SK-N-DZ (cell line): ENCODE results near the gene SYMPK.
A peak's percentile ranks its signal among the peaks of the same experiment; 100 is the strongest.
"Not testable (repeated sequence)": the region's sequence is repeated elsewhere in the genome, so short reads cannot be mapped to it uniquely, and the experiment has no call there.

Experiments
- DNase-seq: peaks from one replicate; pipeline ENCODE4 v3.0.0-alpha.2; 2015; ENCODE audit warnings: low spot score

The SYMPK gene

DNA sequence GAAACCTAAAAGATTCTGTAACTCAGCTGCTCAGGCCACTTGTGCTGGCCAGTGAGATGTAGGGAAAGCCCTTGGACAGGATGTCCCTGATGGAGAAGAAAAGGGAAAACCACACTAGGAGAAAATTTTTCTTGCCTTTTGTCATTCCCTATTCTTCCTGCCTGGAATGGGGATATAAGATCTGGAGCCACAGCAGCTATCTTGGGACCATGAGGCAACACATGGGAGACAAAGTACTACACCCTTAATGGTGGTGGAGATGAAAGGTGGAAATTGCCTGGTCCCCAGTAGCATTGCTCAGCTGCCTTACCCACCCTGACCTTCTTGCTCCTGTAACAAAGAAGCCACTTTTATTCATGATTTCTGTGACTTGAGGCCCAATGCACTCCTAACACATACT is 57.2 kb downstream of the SYMPK start:
- no peak for DNase-seq

DNA sequence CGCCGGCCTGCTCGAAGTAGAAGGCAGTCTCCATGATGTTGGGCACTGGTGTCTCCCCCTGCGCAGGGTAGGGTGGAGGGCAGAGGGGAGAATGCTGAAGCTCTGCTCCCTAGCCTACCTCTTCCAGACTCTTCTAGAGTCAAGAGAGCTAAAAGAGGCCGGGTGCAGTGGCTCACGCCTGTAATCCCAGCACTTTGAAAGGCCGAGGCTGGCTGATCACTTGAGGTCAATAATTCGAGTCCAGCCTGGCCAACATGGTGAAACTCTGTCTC is 58.1 kb downstream of the SYMPK start:
- DNase-seq, result no peak

DNA sequence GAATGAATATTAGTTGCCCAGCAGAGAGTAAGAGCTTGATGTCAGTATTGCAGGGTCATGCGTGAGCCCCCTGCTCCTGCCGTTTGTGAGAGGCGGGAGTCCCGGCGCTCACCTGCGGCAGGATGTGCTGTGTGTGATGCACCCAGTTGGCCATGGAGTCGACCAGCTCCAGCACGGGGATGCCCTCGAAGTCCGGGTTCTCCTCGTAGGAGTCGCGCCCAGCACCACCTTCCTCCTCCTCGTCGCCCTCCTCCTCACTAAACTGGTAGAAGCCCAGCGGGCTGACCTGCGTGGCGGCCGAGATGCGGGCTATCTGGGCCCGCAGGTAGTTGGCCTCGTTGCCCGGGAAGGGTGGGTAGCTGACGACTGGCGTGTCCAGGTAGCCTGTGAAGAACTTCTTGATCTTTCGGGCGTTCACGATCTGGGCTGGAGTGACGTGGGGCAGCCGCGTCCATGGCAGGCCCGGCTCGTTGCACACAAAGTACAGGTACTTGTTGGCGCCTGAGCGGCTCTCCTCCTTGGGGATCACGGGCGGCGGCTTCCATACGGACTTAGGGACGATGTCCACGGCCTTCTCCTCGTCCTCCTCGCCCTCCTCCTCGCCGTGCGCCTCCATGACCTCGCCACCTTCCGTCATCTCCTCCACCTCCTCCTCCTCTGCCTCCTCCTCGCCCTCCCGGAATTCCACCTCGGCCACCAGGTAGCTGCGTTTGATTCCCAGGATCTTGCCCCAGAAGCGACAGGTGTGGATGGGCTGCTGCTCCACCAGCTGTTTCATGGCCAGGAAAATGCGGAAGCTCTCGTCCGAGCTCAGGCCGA is 58.6 kb downstream of the SYMPK start:
- DNase-seq, result no peak

DNA sequence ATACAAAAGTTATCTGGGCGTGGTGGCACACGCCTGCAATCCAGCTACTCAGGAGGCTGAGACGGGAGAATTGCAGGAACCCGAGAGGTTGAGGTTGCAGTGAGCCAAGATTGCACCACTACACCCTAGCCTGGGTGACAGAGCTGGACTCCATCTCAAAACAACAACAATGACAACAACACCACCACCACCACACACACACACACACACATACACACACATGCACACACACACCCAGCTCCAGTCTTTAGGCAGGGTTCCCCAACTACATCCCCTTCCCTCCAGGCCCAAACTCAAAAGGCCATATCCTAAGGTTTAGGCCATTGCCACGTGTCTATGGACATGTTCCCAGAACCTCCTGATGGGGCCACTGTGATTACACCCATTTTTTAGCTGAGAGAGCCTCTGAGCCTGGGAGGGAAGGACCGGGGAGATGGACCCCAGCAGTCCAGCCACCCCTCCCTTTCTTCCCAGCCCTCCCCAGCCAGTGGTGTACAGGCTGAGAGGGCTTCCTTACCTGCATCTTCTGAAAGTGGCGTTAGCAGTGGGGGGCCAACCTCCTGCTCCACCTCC is 61.3 kb downstream of the SYMPK start:
- DNase-seq, result no peak

DNA sequence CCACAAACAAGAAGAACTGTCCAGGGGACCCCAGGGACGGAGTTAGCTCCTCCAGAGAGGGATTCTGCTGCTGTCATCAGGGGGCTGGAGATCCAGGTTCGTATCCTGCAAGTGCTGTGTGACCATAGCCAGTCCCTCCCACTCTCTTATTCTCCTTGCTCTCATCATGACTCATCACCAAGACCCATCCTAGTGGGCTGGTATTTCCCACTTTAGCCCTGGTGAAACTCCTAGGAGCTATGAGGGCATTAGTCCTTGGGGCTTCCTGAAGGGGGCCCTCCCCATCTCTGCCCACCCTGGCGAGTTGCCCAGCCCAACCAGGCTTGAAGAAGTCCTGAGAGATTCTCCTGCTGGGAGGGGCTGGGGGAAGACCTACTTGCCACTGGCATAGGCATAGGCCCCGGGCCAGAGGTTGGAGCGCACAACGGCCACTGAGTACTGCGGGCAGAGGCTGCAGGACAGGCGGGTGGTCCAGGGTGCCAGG is 62.8 kb downstream of the SYMPK start:
- no peak for DNase-seq

DNA sequence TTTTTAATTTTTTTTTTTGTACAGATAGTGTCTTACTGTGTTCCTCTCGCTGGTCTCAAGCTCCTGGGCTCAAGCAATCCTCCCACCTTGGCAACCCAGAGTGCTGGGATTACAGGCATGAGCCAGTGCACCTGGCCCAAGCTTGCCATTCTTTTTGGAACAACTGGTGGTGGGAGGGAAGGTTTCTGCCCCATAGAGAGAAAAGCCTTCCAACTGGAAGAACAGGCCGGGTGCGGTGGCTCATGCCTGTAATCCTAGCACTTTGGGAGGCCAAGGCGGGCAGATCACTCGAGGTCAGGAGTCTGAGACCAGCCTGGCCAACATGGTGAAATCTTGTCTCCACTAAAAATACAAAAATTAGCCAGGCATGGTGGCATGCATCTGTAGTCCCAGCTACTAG is 63.4 kb downstream of the SYMPK start:
- not testable (repeated sequence) for DNase-seq

DNA sequence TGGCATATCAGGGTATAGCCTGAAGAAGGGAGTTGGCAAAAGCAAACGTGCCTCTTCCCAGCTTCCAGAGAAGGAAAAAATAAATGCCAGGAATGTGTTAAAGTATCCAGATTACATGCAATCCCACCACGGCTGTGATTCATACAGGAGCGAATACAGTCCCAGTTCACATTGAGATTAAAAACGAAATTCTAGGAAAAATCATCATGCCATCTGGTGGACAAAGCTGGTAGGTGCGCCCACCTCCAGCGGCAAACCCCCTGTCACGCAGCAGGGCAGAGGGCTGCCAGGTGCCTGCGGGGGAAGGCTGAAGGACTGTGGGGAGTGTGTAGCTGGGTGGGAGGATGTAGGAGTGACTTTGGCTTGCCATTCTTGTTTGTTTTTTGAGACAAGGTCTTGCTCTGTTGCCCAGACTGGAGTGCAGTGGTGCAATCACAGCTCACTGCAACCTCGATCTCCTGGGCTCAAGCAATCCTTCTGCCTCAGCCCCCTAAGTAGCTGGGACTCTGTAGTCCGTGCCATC is 63.9 kb downstream of the SYMPK start:
- DNase-seq, result peak; percentile 54

DNA sequence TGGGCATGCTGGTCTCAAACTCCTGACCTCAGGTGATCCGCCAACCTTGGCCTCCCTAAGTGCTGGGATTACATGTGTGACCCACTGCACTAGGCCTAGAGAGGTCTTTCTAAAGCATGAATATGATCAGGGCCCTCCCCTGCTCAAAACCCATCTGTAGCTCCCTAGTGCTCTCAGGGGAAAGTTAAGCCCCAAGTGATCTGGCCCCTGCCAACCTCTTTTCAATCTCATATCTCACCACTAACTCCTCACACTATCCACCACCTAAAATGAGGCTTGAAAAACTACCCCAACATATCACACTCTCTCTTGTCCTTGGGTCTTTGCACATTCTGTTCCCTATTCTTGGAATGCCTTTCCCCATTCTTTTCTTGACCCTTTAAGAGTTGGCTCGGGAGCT is 68.3 kb downstream of the SYMPK start:
- DNase-seq, result no peak

DNA sequence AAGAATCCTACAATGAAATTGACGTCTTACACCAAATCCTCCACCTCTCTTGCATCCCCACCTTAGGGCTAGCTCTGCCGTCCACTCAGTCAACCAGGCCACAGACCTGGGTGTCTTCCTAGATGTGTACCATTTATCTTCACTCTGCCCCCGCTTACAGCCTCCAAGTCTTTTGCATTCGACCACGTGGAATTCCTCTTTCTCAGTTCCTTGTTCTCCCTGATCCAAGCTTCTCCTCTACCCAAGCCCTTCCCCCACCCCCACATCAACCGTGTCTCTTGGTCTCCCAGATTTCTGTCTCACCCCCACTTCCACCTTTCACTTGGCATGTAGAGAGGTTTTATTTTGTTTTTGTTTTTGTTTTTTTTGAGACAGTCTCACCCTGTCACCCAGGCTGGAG is 69.1 kb downstream of the SYMPK start:
- no peak for DNase-seq

DNA sequence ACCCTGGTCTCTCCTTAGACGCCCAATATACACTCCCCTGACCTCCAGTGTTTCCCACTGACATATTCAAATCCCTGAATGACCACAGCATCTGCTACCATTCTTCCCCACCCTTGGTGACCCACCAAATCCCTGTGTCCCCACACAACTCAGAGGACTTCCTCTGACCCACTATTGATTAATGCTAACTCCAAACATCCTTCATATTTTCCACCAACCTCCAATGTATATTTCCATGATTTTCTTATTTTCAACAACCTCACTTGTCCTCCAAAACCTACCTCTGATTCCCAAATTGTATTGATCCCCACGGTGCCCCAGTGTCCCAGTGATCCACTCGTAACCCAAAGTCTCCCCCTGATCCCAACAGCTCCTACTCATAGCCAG is 69.8 kb downstream of the SYMPK start:
- DNase-seq, result no peak

DNA sequence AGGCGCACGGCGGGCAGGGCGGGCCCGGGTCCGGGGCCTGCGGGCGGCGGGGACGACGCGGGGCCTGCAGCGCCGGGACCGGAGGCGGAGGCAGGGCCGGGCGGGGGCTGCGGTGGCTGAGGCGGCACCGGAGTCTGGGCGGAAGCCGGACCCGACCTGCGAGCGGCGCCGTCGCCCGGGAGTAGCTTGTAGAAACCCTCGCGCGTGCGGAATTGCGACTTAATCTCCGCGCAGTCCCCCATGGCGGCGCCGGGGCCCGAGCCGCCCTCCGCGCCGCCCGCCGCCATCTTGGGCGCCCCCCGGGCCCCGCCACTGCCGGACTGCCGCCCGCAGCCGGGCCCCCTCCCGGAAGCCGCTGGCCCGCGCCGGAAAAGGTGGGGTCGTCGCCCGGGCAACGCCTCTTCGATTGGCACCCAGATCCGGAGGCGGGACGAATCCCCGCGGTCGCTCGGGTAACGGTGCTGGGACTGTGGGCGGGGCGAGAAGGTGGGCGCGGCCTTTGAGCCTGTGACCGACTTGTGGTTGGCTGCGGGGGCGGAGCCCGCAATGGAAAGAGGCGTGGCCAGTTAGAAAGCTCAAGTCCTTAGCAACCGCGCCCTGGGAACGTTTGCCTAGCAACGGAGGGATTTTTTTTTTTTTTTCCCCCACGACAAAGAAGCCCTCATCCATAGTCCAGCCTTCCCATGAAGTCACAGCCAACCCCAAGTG is 70.3 kb downstream of the SYMPK start, which contains the start of gene DMWD:
Gene DMWD, minus strand, starts transcription at position 376 of the 708 bp plus-strand sequence. Its CDS starts 89 bp downstream, at position 287.
- peak; percentile 98 for DNase-seq

DNA sequence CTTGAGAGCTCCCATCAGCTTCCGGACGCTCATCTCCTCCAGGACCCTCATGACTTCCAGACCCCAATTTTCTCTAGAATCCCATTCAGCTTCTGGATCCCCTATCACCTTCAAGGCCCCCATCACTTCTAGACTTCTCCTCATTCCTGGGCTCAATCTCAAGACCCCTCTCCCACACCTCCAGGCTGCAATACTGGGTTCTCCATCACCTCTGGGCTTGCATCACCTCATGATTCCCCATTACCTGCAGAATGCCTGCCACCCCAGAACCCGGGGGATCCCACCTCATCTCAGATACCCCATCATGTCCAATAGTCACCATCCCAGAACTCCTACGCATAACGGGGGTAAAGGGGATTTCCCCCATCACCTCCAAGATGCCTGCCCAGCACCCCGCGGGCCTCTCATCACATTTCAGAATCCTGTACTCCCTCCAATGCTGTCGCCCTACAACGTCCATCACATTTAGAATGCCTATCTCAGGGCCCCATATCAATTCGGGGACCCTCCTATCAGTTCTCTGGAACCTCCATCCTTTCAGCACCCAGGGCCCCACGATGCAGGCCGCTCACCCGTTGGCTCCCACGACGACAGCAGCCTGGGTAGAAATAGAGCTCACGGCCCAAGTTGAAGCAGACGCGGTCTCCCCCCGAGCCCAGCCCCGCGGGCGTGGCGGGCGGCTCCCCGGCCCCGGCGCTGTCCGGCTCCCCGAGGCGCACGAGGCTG is 71.0 kb downstream of the SYMPK start:
- DNase-seq, result no peak

DNA sequence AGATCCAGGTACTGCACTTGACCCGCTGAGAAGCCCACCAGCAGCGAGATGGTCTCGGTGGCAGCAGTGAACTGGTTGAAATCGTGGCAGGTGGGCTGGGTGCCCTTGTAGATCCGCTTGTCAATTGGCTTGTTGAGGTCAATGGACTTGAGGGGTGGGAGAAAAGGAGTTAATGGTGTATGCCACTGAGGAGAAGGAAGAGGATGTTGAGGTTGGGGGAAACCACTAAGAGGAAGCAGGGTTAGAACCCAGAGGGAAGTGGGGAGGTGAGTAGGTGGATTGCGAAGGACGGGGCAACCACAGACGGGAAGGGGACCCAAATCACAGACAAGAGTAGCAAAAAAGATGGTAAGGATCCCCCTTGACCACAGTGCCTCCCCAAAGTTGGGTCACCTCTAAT is 72.0 kb downstream of the SYMPK start:
- DNase-seq, result no peak

DNA sequence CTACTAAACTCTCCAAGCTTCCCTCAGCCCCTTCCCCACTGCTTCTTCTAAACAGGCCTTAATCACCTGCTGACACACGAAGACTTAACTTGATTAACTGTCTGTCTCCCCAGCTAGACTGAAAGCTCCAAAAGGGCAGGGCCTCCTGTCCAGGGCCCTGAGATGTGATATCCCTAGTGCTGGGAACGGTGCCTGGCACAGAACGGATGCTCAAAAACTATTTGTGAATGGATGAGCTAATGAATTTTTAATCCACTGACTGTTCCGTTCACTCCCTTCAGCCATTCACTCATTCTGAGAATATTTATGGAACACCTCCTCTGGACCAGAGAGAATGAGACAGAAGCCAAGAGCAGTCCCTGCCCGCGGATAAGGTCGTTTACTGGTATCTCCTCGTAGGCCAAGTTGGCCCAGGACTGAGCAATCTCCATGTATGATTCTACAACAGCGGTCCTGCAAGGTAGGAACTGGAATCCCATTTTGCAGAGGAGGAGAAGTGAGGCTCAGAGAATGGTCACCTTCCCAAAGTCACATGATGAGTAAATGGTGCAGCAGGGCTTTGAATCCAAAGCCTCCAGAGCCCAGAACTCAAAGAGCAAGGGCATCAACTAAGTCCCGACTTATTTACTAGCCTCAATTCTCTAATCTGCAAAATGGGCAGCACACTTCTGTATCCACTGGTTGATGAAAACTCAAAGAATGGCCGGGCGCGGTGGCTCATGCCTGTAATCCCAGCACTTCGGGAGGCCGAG is 73.7 kb downstream of the SYMPK start:
- DNase-seq, result no peak

DNA sequence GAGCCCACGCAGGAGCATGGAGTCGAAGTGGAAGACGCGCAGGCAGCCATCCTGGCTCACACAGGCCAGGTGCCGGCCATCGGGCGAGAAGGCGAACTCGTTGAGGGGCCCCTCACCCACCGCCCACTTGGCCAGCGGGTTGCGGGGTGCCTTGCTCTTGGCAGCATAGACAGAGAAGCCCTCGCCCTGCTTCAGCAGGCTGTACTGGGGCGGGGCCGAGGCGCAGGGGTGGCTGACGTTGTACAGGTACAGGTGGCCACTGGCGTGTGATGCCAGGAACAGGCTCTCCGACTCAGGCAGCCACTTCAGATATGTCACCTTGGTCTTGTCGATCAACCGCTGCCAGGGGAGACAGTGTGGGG is 76.4 kb downstream of the SYMPK start:
- no peak for DNase-seq

DNA sequence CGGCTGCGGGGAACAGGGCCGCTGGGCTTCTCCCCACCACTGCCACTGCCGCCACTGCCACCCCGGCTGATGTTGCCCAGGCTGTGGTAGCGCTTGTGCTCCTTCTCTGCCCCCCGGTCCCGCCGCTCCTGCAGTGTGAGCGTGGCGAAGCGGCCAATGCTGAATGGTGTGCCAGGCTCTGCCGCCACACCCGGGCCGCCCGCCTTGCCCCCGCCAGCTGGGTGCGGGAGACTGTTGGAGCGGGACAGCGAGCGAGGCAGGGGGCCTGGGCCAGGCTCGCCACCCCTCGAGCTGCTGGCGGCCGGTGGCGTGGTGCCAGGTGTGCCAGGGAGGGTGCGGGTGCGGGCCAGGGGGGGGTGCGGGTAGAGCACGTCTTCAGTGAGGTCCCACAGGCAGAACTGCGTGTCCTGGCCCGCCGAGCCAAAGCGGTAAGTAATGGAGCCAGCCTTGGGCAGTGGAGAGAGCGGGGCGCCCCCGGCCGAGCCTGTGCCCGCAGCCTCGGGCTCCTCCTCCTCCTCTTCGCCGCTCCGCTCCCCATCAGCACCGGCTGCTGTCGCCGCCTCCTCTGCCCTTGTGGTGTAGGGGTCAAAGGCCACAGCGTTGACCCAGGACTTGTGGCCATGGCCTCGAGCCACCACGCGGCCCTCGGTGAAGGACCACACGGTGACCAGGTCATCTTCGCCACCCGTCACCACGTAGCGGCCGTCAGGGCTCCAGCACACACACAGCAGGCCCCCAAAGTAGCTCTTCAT is 77.0 kb downstream of the SYMPK start:
- DNase-seq, result no peak

DNA sequence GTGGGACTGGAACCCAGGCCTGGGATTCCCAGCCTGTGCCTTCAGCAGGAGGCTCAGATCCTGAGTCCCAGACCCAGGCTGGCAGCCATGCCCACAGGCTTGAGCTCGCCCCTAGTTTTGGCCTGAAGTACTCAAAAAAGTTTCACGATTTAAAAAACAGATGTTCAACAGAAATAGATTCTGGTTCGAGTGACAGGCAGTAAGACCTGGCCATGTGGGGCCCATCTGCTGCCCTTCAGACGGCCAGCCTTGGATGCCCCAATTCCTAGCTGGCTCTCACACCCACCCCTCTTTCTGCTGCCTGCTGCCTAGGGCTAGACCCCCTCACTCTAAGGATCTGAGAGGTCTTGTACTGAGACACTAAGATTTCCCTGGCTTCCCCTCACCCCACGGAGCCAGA is 77.8 kb downstream of the SYMPK start:
- no peak for DNase-seq

DNA sequence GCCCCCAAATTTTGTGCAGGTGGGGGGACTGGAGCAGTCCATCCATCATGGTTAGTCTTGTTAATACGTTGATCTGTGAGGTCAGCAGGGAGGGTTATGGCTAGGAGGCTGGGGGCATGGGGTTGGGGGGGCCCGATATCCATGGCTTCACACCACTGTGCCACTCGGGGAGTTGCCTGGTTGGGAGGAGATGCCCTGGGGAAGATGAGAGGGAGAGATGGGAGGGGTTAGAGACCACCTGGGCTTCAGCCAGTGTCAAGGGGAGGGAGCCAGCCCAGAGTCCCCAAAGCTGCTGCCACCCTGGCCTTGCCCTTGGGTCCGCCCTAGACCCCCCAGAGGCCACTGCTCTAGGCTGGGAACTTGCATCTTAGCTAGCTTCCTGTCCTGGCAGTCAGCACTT is 78.9 kb downstream of the SYMPK start:
- no peak for DNase-seq

DNA sequence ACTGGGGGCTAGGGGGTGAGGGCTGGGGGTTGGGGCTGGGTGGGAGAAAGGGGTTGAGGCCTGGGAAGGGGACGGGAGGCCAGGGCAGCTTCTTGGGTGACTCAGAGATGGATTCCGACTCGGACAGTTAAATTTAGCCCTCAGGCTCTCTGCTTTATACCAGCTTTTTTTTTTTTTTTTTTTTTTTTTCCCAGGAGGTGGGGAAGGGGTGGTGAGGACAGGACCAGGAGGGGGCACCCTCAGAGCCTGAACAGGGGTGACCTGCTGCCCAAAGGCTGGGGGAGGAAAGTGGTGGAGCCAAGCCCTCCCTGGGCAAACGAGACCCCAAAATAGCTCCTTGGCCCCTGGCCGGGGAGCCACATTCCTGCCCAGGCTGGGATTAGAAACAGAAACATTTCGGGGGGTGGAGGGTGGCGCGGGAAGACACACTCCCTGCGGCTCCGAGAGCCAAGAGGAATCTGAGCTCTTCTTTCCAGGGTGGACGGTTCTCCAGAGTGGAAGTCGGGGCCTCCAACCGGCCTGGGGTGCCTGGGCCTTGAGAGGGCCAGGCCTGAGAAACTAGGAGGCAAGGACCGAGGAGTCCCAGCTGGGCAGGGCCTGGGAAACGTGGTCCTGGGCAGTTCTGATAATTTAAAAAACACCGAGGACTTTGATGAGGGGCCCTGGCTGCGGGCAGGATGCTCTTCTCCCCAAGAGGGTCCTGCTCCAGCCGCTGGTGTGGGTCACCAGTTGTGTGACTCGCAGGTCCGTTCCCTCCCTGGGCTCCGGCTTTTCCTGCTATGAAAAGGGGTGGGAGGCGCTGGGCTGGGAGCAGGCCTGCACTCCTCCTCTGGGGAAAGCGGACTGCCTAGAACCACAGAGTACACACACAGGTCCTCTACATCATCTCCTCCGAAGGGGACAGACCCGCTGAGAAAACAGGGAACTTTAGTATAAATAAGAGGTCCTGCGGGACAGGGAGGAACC is 79.8 kb downstream of the SYMPK start:
- no peak for DNase-seq
